Measurements from ENCODE around the gene ASB16. TPM values are rescaled to one million over a fixed set of nuclear protein-coding genes. Genes with fewer than 3 reads are reported as not detected.

ASB16 gene
- polyA plus RNA-seq, 1 of the 3 experiments (the other 2 are of a cell fraction) = not detected

DNA sequence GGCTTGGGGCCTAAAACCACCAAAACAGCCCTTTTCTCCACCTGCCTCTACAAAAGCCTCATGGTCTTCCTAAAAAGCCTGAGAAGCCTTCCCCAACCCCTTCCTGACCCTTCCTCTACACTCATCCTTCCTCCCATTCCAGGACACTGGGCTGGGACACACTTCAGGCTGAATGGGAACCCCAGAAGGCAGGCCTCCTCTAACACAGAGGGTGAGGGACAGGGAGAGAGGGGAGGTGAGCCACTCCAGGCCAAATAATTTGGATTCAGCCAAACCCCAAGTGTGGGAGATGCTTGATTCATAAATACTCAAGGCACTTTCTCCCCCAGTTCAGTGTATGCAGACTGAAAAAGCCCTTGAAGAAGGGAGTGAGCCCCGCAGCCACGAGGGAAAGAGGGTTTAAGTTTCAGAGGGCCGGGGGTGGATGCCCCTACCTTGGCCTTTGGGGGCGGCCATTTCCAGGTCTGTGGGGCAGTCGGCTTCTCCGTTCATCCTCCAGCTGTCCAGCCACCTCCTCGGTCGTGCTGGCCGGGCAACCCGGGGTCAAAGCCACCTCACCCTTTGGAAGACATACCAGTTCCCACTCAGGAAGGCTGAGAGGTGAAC is 47.3 kb downstream of the ASB16 start:
- TF ChIP-seq MEF2A (IDR thresholded peaks at IDR 0.05; ENCODE audit: borderline replicate concordance, low read depth) (no peak), EP300 (IDR thresholded peaks at IDR 0.05; ENCODE audit: borderline replicate concordance in 1 of 2, low read depth in 1 of 2, low read length in 1 of 2) (no peak), TEAD4 (IDR thresholded peaks at IDR 0.05; ENCODE audit: borderline replicate concordance, insufficient read depth) (no peak)
- TF ChIP-seq, protein P1, sequence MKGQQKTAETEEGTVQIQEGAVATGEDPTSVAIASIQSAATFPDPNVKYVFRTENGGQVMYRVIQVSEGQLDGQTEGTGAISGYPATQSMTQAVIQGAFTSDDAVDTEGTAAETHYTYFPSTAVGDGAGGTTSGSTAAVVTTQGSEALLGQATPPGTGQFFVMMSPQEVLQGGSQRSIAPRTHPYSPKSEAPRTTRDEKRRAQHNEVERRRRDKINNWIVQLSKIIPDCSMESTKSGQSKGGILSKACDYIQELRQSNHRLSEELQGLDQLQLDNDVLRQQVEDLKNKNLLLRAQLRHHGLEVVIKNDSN (IDR thresholded peaks at IDR 0.05; ENCODE audit: borderline replicate concordance, low read depth) = no peak
- Histone ChIP-seq H3K36me3 (replicated peaks in 1 of 2; ENCODE audit: control insufficient read depth in 1 of 2, insufficient read depth in 2 of 2, low read length in 1 of 2) (peaks cover 29 to 42% of the 10 kb centered on the region in 2 experiments), H3K79me2 (ENCODE audit: insufficient read depth) (peaks cover 54% of the 10 kb centered on the region), H3K9me3 (no peaks in the 10 kb centered on the region), H3K4me1 (ENCODE audit: control insufficient read depth in 1 of 2, insufficient read depth in 2 of 2, low read depth in 1 of 2, low read length in 1 of 2) (peaks cover 13 to 18% of the 10 kb centered on the region in 2 experiments), H4K20me1 (ENCODE audit: insufficient read depth) (peaks cover 31% of the 10 kb centered on the region), H3K9me2 (no peaks in the 10 kb centered on the region), H3K4me3 (ENCODE audit: low read depth in 2 of 2, low read length in 1 of 2) (peak overlapping the region; percentile 54 to 70), H3K27ac (ENCODE audit: low read depth in 2 of 2, low read length in 1 of 2) (peak overlapping the region; percentile 84), H2AFZ (ENCODE audit: low read depth) (no peak overlapping the region), H3K9ac (peak overlapping the region; percentile 93), H3K27me3 (ENCODE audit: insufficient read depth) (no peaks in the 10 kb centered on the region), H3F3A (replicated peaks; ENCODE audit: insufficient read depth) (peaks cover 22% of the 10 kb centered on the region), H3K4me2 (peak overlapping the region; percentile 95)
- CTCF ChIA-PET = interaction anchor here (1.0 to 5.7 kb wide), 12 partner anchors 8 to 734 kb away, joined by 3 to 61 read pairs (median 5); partner anchors contain the start of genes ATXN7L3, DHX8, FAM171A2 and RUNDC3A
- WGBS (ENCODE audit: low lambda C conversion rate) = 13% methylated on average over 7 of the region's 10 CpGs
- no peak for DNase-seq
- POLR2A ChIA-PET = interaction anchor here (1.5 to 2.3 kb wide), 2 partner anchors 14 to 102 kb away, joined by 9 read pairs; no protein-coding TSS in a partner anchor

DNA sequence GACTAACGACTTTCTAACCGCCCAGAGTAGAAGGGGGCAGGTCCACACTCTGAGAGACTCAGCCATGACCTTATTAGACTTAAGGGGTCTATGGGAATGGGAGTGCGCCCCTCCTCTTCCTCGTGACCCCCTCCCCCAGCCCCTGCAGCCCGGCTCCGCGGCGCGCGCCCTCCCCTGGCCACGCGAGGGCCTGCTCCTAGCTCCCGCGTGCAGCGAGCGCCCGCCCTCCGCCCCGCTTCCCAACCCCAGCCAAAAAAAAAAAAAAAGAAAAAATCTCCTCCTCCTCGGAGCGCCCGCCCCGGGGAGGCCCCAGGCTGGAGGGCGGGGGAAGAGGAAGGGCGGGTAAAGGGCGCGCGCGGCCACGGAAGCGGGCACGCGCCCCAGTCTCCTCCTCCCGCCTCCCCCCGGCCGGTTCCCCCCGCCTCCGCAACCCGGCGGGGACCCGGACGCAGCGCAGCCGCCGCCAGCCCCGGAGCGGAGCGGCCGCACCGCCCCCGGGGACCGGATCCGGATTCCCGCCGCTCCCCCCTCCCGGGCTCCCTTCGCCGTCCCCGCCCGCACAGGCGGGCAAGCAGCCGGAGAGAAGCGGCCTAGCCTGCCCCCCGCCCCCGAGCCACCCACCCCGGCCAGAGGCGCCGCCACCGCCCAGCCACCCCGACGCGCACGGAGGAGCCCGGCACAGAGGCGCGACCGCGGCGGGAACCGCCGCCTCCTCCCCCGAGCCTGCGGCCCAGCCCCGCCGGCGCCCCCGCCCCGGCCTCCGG is 48.0 kb downstream of the ASB16 start:
- DNase-seq = peak; percentile 95
- H3K4me2 ChIP-seq = peak overlapping the region; percentile 95
- peaks cover 31% of the 10 kb centered on the region for H4K20me1 ChIP-seq (ENCODE audit: insufficient read depth)
- ChIA-PET CTCF (interaction anchor here (0.6 to 5.7 kb wide), 14 partner anchors 8 to 734 kb away, joined by 3 to 61 read pairs (median 4); partner anchors contain the start of genes ATXN7L3, DHX8, FAM171A2 and RUNDC3A), POLR2A (interaction anchor here (0.8 to 2.3 kb wide), 2 partner anchors 15 to 19 kb away, joined by 3 to 9 read pairs; partner anchors contain the start of gene ATXN7L3)
- H2AFZ ChIP-seq (ENCODE audit: low read depth) = no peak overlapping the region
- peaks cover 29% of the 10 kb centered on the region for H3F3A ChIP-seq (replicated peaks; ENCODE audit: insufficient read depth)
- H3K4me1 ChIP-seq (ENCODE audit: control insufficient read depth in 1 of 2, insufficient read depth in 2 of 2, low read depth in 1 of 2, low read length in 1 of 2) = peaks cover 20 to 25% of the 10 kb centered on the region in 2 experiments
- H3K79me2 ChIP-seq (ENCODE audit: insufficient read depth) = peaks cover 54% of the 10 kb centered on the region
- H3K9ac ChIP-seq = peak overlapping the region; percentile 93; the same call in 1 of the 2 replicates
- H3K9me3 ChIP-seq = no peaks in the 10 kb centered on the region
- peak overlapping the region; percentile 84 to 97 for H3K27ac ChIP-seq (ENCODE audit: low read depth in 2 of 2, low read length in 1 of 2)
- WGBS (ENCODE audit: low lambda C conversion rate) = under 1% methylated on average over 40 of the region's 89 CpGs
- peaks cover 31 to 36% of the 10 kb centered on the region in 2 experiments for H3K36me3 ChIP-seq (replicated peaks in 1 of 2; ENCODE audit: control insufficient read depth in 1 of 2, insufficient read depth in 2 of 2, low read length in 1 of 2)
- no peaks in the 10 kb centered on the region for H3K27me3 ChIP-seq (ENCODE audit: insufficient read depth)
- peak overlapping the region; percentile 70 to 91 for H3K4me3 ChIP-seq (ENCODE audit: low read depth in 2 of 2, low read length in 1 of 2)
- H3K9me2 ChIP-seq = no peaks in the 10 kb centered on the region
- TF ChIP-seq, protein P2, sequence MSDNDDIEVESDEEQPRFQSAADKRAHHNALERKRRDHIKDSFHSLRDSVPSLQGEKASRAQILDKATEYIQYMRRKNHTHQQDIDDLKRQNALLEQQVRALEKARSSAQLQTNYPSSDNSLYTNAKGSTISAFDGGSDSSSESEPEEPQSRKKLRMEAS (IDR thresholded peaks at IDR 0.05; ENCODE audit: low read depth) = peak; percentile 67
- TF ChIP-seq, protein P3, sequence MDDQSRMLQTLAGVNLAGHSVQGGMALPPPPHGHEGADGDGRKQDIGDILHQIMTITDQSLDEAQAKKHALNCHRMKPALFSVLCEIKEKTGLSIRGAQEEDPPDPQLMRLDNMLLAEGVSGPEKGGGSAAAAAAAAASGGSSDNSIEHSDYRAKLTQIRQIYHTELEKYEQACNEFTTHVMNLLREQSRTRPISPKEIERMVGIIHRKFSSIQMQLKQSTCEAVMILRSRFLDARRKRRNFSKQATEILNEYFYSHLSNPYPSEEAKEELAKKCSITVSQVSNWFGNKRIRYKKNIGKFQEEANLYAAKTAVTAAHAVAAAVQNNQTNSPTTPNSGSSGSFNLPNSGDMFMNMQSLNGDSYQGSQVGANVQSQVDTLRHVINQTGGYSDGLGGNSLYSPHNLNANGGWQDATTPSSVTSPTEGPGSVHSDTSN (IDR thresholded peaks at IDR 0.05) = no peak
- TF ChIP-seq EZH2phosphoT487 (IDR thresholded peaks at IDR 0.05; ENCODE audit: borderline replicate concordance, low read depth) (no peak), GABPA (IDR thresholded peaks at IDR 0.05; ENCODE audit: low read depth) (0 out of 2 replicates have a peak, but pooled peaks have one; percentile 15), ELF1 (IDR thresholded peaks at IDR 0.05) (no peak), RAD21 (IDR thresholded peaks at IDR 0.05; ENCODE audit: low read length) (peak; percentile 44), SMC3 (IDR thresholded peaks at IDR 0.05; ENCODE audit: low read depth, low read length) (peak; percentile 36), TEAD4 (IDR thresholded peaks at IDR 0.05; ENCODE audit: borderline replicate concordance, insufficient read depth) (no peak), FOSL2 (IDR thresholded peaks at IDR 0.05; ENCODE audit: borderline replicate concordance, low read depth) (no peak), MXI1 (IDR thresholded peaks at IDR 0.05; ENCODE audit: low read depth, low read length) (peak; percentile 59), MEF2A (IDR thresholded peaks at IDR 0.05; ENCODE audit: borderline replicate concordance, low read depth) (no peak), SIN3A (IDR thresholded peaks at IDR 0.05; ENCODE audit: borderline replicate concordance, low read depth, low read length) (peak; percentile 45; the same call in 1 of the 2 replicates), NFIC (IDR thresholded peaks at IDR 0.05; ENCODE audit: borderline replicate concordance) (0 out of 2 replicates have a peak, but pooled peaks have one; percentile 50)
- TF ChIP-seq, protein P1 (IDR thresholded peaks at IDR 0.05; ENCODE audit: borderline replicate concordance, low read depth) = 0 out of 2 replicates have a peak, but pooled peaks have one; percentile 10
- TF ChIP-seq, protein P4, sequence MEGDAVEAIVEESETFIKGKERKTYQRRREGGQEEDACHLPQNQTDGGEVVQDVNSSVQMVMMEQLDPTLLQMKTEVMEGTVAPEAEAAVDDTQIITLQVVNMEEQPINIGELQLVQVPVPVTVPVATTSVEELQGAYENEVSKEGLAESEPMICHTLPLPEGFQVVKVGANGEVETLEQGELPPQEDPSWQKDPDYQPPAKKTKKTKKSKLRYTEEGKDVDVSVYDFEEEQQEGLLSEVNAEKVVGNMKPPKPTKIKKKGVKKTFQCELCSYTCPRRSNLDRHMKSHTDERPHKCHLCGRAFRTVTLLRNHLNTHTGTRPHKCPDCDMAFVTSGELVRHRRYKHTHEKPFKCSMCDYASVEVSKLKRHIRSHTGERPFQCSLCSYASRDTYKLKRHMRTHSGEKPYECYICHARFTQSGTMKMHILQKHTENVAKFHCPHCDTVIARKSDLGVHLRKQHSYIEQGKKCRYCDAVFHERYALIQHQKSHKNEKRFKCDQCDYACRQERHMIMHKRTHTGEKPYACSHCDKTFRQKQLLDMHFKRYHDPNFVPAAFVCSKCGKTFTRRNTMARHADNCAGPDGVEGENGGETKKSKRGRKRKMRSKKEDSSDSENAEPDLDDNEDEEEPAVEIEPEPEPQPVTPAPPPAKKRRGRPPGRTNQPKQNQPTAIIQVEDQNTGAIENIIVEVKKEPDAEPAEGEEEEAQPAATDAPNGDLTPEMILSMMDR (IDR thresholded peaks at IDR 0.05) = peak; percentile 75
- TF ChIP-seq, protein P5, sequence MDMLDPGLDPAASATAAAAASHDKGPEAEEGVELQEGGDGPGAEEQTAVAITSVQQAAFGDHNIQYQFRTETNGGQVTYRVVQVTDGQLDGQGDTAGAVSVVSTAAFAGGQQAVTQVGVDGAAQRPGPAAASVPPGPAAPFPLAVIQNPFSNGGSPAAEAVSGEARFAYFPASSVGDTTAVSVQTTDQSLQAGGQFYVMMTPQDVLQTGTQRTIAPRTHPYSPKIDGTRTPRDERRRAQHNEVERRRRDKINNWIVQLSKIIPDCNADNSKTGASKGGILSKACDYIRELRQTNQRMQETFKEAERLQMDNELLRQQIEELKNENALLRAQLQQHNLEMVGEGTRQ (IDR thresholded peaks at IDR 0.05; ENCODE audit: borderline replicate concordance, low read depth, low read length) = no peak

Measured in SK-N-SH (cell line).